Measurements from ENCODE around the gene RFWD3. TPM values are rescaled to one million over a fixed set of nuclear protein-coding genes. Genes with fewer than 3 reads are reported as not detected.

Gene RFWD3, protein sequence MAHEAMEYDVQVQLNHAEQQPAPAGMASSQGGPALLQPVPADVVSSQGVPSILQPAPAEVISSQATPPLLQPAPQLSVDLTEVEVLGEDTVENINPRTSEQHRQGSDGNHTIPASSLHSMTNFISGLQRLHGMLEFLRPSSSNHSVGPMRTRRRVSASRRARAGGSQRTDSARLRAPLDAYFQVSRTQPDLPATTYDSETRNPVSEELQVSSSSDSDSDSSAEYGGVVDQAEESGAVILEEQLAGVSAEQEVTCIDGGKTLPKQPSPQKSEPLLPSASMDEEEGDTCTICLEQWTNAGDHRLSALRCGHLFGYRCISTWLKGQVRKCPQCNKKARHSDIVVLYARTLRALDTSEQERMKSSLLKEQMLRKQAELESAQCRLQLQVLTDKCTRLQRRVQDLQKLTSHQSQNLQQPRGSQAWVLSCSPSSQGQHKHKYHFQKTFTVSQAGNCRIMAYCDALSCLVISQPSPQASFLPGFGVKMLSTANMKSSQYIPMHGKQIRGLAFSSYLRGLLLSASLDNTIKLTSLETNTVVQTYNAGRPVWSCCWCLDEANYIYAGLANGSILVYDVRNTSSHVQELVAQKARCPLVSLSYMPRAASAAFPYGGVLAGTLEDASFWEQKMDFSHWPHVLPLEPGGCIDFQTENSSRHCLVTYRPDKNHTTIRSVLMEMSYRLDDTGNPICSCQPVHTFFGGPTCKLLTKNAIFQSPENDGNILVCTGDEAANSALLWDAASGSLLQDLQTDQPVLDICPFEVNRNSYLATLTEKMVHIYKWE
- total RNA-seq: 100 to 1,000 TPM in 1 of 2 donors, 10 to 100 TPM in 1; 66.8 to 100 TPM
- polyA plus RNA-seq (ENCODE audit: insufficient read depth, low read depth, low replicate concordance): 57.2 TPM
- long read RNA-seq, donor 1, full-length matches to known transcripts: 6 of 11 reads
- long read RNA-seq, donor 1, partial matches to known transcripts: 5 of 11 reads
- long read RNA-seq, donor 1, other reads (novel, unspliced or antisense): 0 of 11 reads
- long read RNA-seq, donor 2, partial matches to known transcripts: 0 of 5 reads
- long read RNA-seq, donor 2, other reads (novel, unspliced or antisense): 0 of 5 reads

DNA sequence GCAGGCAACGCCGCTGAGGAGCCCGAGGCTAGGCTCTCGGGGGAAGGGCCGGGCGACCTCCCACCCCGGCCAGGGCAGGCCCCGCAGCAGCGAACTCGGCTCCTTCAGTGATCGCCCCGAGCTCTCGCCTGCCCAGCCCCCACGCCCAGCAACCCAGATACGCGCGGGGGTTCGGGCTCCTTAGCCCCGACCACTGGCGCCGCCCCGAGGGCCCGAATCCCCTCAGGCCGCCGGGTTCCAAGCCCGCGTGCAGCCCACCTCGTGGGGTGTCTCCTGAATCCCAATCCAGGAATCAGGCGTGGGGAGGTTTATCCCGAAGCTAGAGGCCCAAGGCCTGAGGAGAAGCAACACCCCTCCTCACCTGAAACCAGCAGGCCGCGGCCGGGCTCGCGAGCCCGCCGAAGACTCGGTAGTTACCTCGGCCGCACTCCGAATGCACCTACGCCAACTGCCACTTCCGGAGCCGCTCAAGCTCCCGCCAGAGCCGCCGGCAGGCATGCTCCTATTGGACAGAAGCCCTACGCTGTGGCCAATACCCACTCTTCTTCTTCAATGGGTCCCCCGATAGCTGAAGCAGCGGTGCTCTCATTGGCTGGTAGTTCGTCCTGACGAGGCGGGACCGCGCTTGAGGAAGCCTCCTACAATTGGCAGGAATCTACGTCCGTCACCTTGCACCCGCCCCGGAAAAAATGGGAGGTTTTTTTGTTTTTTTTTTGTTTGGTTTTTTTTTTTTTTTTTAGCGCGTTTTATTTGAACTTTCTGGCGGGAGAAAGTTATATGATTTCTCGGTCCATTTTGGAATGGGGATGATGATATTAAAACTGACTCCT lies at the start of gene RFWD3:
RFWD3 (minus strand) TSS at position 453 of the 830 bp plus-strand sequence. CDS start 5,428 bp downstream, outside the sequence.
- H3K27me3 ChIP-seq: no peaks in the 10 kb centered on the region
- no peaks in the 10 kb centered on the region for H3K9me3 ChIP-seq
- H3K36me3 ChIP-seq (ENCODE audit: low read depth, missing control alignments): no peaks in the 10 kb centered on the region
- intact Hi-C loops (cut with DNase I; ENCODE audit: low total_unique reads): no loop called here
- peak within 1 kb of the TSS; percentile 72 to 83 for H3K27ac ChIP-seq
- WGBS, 2 donors: 0 to 1% methylated on average over 17 to 48 of the region's 63 CpGs
- peak; percentile 22 for TF ChIP-seq POLR2A (IDR thresholded peaks at IDR 0.05)
- TF ChIP-seq, protein P1, sequence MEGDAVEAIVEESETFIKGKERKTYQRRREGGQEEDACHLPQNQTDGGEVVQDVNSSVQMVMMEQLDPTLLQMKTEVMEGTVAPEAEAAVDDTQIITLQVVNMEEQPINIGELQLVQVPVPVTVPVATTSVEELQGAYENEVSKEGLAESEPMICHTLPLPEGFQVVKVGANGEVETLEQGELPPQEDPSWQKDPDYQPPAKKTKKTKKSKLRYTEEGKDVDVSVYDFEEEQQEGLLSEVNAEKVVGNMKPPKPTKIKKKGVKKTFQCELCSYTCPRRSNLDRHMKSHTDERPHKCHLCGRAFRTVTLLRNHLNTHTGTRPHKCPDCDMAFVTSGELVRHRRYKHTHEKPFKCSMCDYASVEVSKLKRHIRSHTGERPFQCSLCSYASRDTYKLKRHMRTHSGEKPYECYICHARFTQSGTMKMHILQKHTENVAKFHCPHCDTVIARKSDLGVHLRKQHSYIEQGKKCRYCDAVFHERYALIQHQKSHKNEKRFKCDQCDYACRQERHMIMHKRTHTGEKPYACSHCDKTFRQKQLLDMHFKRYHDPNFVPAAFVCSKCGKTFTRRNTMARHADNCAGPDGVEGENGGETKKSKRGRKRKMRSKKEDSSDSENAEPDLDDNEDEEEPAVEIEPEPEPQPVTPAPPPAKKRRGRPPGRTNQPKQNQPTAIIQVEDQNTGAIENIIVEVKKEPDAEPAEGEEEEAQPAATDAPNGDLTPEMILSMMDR (IDR thresholded peaks at IDR 0.05): no peak
- DNase-seq: peak; percentile 99
- peaks cover 7% of the 10 kb centered on the region for H3K4me1 ChIP-seq
- peak within 1 kb of the TSS; percentile 88 to 89 for H3K4me3 ChIP-seq

DNA sequence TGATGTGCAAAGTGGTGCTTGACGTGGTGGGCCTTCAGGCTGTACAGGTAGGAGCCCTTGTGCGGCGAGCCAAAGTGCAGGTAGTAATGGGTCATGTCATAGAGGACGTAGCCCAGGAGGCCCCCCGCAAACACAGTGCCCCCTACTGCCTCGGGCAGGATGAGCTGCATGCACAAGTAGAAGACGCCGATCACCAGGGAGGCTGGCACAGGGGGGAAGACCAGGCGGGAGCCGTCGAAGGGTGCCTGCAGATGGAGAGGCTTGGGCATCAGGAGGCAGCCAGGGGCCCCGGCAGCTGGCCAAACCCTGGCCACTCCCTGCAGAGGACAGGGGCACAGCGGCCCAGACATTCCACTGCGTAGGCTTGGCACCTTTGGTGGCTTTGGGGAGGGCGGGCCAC lies 49.7 kb upstream of the RFWD3 start:
- TF ChIP-seq, protein P1 (IDR thresholded peaks at IDR 0.05): no peak
- TF ChIP-seq POLR2A (IDR thresholded peaks at IDR 0.05): no peak
- WGBS, 2 donors: 75 to 89% methylated on average over 10 to 15 of the region's 15 CpGs
- Histone ChIP-seq H3K4me3 (no peak overlapping the region), H3K9me3 (no peaks in the 10 kb centered on the region), H3K36me3 (ENCODE audit: low read depth, missing control alignments) (no peaks in the 10 kb centered on the region), H3K27ac (no peak overlapping the region), H3K27me3 (no peaks in the 10 kb centered on the region), H3K4me1 (no peaks in the 10 kb centered on the region)
- intact Hi-C loops (cut with DNase I; ENCODE audit: low total_unique reads): no loop called here
- DNase-seq: no peak

DNA sequence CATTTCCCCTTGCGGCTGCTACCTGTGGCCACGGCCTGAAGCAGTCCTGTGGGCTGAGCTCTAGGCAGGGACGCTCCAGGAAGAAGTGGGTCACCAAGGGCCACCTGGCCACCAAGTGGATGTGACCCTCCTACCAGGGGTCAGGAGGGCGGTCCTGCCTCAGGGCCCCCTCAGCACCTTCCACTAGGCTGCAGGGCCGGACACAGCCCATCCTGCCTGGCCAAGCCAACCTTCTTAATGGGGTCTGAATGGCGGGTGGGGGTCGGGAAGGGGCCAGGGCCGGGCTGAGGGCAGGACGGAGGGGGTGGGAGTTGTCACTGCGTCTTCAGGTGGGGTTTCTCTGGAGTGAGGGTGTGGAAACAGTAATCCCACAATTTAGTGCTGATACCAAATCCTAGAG lies 47.2 kb upstream of the RFWD3 start:
- intact Hi-C loops (cut with DNase I; ENCODE audit: low total_unique reads): loop anchor here (5.0 kb wide), 1 partner anchor 148 kb away; no protein-coding TSS in a partner anchor

DNA sequence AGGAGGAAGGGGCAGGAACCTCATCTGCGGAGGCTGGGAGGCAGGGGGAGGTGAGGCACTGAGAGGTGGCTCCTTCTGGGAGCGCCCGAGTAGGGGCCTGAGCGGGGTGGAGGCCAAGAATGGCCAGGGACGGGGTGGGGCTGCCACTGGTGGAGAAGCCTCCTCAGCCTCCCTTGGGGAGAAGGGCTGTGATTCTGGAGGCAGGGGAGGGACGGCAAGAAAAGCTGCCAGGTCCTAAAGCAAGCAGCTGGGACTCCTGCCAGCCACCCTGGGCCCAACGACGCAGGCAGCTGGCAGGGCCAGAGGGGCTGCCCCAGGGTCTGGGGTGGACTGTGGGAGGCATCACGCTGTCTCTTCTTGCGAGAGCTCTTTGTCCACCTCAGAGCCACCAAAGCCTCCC lies 46.6 kb upstream of the RFWD3 start:
- 66 to 91% methylated on average over 9 to 10 of the region's 10 CpGs for WGBS, 2 donors
- intact Hi-C loops (cut with DNase I; ENCODE audit: low total_unique reads): loop anchor here (5.0 kb wide), 1 partner anchor 149 kb away; no protein-coding TSS in a partner anchor

More for the DNA sequence above, 47.2 kb upstream of the RFWD3 start:
- no peaks in the 10 kb centered on the region for H3K27me3 ChIP-seq
- H3K27ac ChIP-seq: no peak overlapping the region
- H3K9me3 ChIP-seq: no peaks in the 10 kb centered on the region
- 83 to 99% methylated on average over 6 to 7 of the region's 10 CpGs for WGBS, 2 donors
- no peak for TF ChIP-seq POLR2A (IDR thresholded peaks at IDR 0.05)
- TF ChIP-seq, protein P1 (IDR thresholded peaks at IDR 0.05): no peak
- DNase-seq: no peak
- H3K4me3 ChIP-seq: no peak overlapping the region
- H3K36me3 ChIP-seq (ENCODE audit: low read depth, missing control alignments): no peaks in the 10 kb centered on the region
- H3K4me1 ChIP-seq: no peaks in the 10 kb centered on the region

More for the DNA sequence above, 46.6 kb upstream of the RFWD3 start:
- Histone ChIP-seq H3K27ac (no peak overlapping the region), H3K4me1 (no peaks in the 10 kb centered on the region), H3K36me3 (ENCODE audit: low read depth, missing control alignments) (no peaks in the 10 kb centered on the region), H3K9me3 (no peaks in the 10 kb centered on the region), H3K4me3 (no peak overlapping the region), H3K27me3 (no peaks in the 10 kb centered on the region)
- DNase-seq: no peak
- no peak for TF ChIP-seq POLR2A (IDR thresholded peaks at IDR 0.05)
- TF ChIP-seq, protein P1 (IDR thresholded peaks at IDR 0.05): no peak

All from testis (tissue), 5 donors.